IPS-15b (cell line): ENCODE data around the gene ANKS1B.

ENCODE experiments used
- H3K27me3 ChIP-seq: one replicate; pipeline ENCODE4 v1.6.1; 2013; ENCODE audit warnings: low read length; ENCODE audit not compliant: control insufficient read depth, insufficient read depth
- H3K36me3 ChIP-seq: one replicate; pipeline ENCODE4 v1.6.1; 2013; ENCODE audit warnings: low read length; ENCODE audit not compliant: control insufficient read depth, insufficient read depth
- H3K4me1 ChIP-seq: one replicate; pipeline ENCODE4 v1.6.1; 2013; ENCODE audit warnings: mild to moderate bottlenecking, low read length; ENCODE audit not compliant: control insufficient read depth, insufficient read depth
- H3K4me3 ChIP-seq: one replicate; pipeline ENCODE4 v1.5.1; 2013; ENCODE audit warnings: low read depth, low read length
- H3K9ac ChIP-seq: one replicate; pipeline ENCODE4 v1.6.1; 2013; ENCODE audit warnings: low read depth, mild to moderate bottlenecking, low read length
- H3K9me3 ChIP-seq: one replicate; pipeline ENCODE4 v1.6.1; 2013; ENCODE audit warnings: mild to moderate bottlenecking, low read length; ENCODE audit not compliant: control insufficient read depth, insufficient read depth

Gene ANKS1B

DNA sequence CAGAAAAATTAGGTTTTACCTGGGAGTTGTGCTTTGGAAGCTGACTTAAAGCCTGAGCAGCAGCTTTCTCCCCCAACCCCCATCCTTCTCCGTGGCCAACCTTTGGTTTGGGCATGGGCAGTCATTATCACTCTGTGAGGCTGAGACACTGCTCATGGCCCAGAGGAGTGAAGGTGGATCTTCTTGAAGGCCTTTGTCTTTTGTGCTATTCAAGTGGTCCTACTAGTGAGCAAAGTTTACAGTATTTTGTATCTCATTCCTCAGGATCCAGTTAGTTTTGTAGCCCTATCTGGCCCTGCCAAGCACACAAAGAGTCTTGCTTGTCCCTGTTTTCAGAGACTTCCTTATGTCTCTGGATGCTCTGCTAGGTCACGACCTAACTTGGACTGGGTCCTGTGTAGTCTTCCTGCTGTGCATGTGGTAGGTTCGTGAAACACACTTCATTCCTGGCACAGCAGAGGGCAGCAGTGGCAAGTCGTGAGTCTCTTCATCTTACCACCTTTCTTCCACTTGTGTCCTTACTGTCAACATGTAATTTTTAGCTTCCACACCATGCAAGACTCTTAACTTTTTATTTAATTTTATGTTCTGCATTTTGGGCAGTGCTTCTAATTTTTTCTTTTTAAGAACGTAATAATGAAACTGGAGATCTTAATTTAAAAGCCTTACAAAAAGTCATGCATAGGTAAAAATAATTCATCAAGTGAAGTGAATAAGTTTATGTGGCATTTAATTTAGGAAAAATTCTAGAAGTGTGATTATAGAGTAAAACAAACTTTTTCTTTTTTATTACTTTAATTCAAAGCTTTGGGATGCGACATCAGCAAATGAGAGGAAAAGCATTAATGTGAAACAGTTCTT lies 1285.9 kb downstream of the ANKS1B start:
- Histone ChIP-seq H3K27me3 (peaks cover 7% of the 10 kb centered on the region), H3K9me3 (no peaks in the 10 kb centered on the region), H3K4me3 (no peak overlapping the region), H3K9ac (no peak overlapping the region), H3K4me1 (peaks cover 9% of the 10 kb centered on the region), H3K36me3 (no peaks in the 10 kb centered on the region)

DNA sequence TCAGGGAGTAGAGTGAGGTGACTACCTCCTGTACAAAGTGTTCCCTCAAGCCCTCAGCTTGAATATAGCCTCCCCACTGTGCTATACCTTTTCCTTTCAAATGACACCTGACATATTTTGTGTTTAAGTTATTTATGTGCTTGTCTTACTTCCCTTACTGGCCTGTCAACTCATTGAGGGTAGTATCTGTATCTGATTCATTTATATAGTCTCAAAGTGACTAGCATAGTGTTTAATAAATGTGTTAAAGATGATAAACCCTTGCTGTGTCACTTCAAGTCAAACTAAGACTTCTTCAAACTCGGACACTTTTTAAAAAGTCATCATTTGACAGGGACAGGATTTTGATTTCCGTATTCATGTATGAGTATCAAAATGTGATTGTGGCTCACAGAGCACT lies 1287.5 kb downstream of the ANKS1B start:
- Histone ChIP-seq H3K36me3 (no peaks in the 10 kb centered on the region), H3K4me1 (peaks cover 9% of the 10 kb centered on the region), H3K27me3 (peaks cover 7% of the 10 kb centered on the region)

DNA sequence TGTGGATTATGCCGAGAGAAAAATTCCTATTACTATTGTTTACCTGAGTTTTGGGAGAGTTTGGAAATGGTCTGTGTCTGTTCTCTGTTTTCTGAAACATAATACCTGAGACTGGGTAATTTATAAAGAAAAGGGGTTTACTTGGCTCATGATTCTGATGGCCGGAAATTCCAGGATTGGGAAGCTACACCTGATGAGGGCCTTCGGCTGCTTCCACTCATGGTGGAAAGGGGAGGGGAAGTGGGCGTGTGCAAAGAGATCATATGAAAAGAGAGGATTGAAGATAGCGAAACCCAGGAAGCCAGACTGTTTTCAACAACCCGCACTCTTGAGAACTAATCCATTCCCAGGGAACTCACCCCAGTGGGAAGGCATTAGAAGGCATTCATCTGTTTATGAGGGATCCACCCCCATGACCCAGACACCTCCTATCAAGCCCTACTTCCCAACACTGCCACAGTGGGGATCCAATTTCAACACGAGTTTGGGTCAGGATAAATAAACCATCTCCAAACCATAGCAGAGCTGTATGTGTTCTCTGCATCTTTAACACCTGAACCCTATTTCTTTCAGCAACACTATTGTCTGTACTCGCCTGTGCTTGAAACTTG lies 1288.6 kb downstream of the ANKS1B start:
- Histone ChIP-seq H3K9me3 (no peaks in the 10 kb centered on the region), H3K4me3 (peak overlapping the region; percentile 3), H3K27me3 (peaks cover 7% of the 10 kb centered on the region), H3K36me3 (no peaks in the 10 kb centered on the region), H3K4me1 (peaks cover 9% of the 10 kb centered on the region), H3K9ac (no peak overlapping the region)

More for the DNA sequence above, 1287.5 kb downstream of the ANKS1B start:
- Histone ChIP-seq H3K9ac (no peak overlapping the region), H3K9me3 (no peaks in the 10 kb centered on the region), H3K4me3 (no peak overlapping the region)

- no peak overlapping the region for H3K4me3 ChIP-seq
- H3K4me1 ChIP-seq: peaks cover 6% of the 10 kb centered on the region
- H3K9ac ChIP-seq: no peak overlapping the region
- H3K36me3 ChIP-seq: no peaks in the 10 kb centered on the region
- no peaks in the 10 kb centered on the region for H3K27me3 ChIP-seq
- H3K9me3 ChIP-seq: no peaks in the 10 kb centered on the region
Measured at GRCh38 chr12:98691351-98691750, 1293.4 kb downstream of the ANKS1B start.

- Histone ChIP-seq H3K9ac (no peak overlapping the region), H3K9me3 (no peaks in the 10 kb centered on the region), H3K27me3 (no peaks in the 10 kb centered on the region), H3K36me3 (peaks cover 3% of the 10 kb centered on the region), H3K4me3 (no peak overlapping the region), H3K4me1 (no peaks in the 10 kb centered on the region)
Measured at GRCh38 chr12:98686603-98687002, 1298.1 kb downstream of the ANKS1B start.
